Fibroblast of villous mesenchyme (primary cell): ENCODE data around the gene LCN15. TPM values are rescaled to one million over a fixed set of nuclear protein-coding genes. Genes with fewer than 3 reads are reported as not detected.
"Not testable (repeated sequence)": the region's sequence is repeated elsewhere in the genome, so short reads cannot be mapped to it uniquely, and the experiment has no call there.

ENCODE experiments used
- DNase-seq: peaks from one replicate; pipeline ENCODE4 v3.0.0-alpha.2; 2010; ENCODE audit warnings: low read depth
- H3K4me3 ChIP-seq: 2 replicates; pipeline ENCODE4 v1.5.1; 2011; ENCODE audit warnings: low read depth, mild to moderate bottlenecking, low read length
- CTCF ChIP-seq: IDR thresholded peaks from 2 replicates; pipeline ENCODE4 v1.5.1; 2012; ENCODE audit warnings: low read depth, mild to moderate bottlenecking, low read length; ENCODE audit not compliant: insufficient read depth
- total RNA-seq: library from RNA; depleted of rRNA; stranded (reverse); fragments of >200 nt; gene quantifications from 2 replicates; pipeline ENCODE4 v1.2.3, GENCODE V29; 2012

The LCN15 gene
- total RNA-seq, 1 donor, result not detected

- no peak for DNase-seq
- TF ChIP-seq CTCF, result no peak
- H3K4me3 ChIP-seq, result no peak overlapping the region
These were observed 7.5 kb downstream of the LCN15 start for GRCh38 chr9:136756836-136757235.

- H3K4me3 ChIP-seq, result no peak overlapping the region
- no peak for TF ChIP-seq CTCF
- no peak for DNase-seq
These were observed 8.2 kb downstream of the LCN15 start for GRCh38 chr9:136756134-136756438.

GRCh38 chr9:136755302-136756133 is 8.8 kb downstream of the LCN15 start:
- not testable (repeated sequence) for H3K4me3 ChIP-seq, DNase-seq

- TF ChIP-seq CTCF, result no peak
- no peak for DNase-seq
- H3K4me3 ChIP-seq, result no peak overlapping the region
These were observed 9.6 kb downstream of the LCN15 start for GRCh38 chr9:136754626-136755301.

- TF ChIP-seq CTCF, result no peak
- no peak for DNase-seq
- H3K4me3 ChIP-seq, result no peak overlapping the region
These were observed 10.2 kb downstream of the LCN15 start for GRCh38 chr9:136754059-136754572.

GRCh38 chr9:136753371-136754058 is 10.8 kb downstream of the LCN15 start:
- DNase-seq, result no peak
- H3K4me3 ChIP-seq, result no peak overlapping the region
- TF ChIP-seq CTCF, result no peak

- DNase-seq, result no peak
- H3K4me3 ChIP-seq, result no peak overlapping the region
- no peak for TF ChIP-seq CTCF
These were observed 12.5 kb downstream of the LCN15 start for GRCh38 chr9:136751814-136752213.
